ENCODE results near the gene NHLRC2.

Gene NHLRC2

DNA sequence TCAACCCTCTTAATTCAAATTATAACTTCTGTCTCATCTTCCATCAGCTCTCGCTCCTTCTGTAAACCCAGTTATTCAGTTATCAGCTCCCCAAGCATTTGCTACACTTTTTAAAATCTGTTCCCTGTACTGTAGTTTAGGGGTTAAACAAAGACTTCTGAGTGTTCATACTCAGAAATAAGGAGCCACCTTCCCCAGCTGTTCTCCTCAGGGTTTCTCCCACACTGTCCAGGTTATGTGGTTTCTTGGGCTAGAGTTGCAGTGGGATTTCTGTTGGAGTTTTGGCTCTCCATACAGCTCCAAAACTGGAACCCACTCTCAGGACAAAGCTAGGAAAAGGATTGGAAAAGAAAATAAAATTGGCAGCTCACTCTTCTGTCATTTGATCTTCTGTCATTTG is 20.8 kb downstream of the NHLRC2 start:
- peaks cover 5% of the 10 kb centered on the region; the same call in 1 of the 2 replicates for H3K9me3 ChIP-seq (ENCODE audit: low read length)
- no peaks in the 10 kb centered on the region for H4K20me1 ChIP-seq (ENCODE audit: insufficient read depth, low read length)
- H3K4me3 ChIP-seq (ENCODE audit: low read depth, low read length, poor library complexity, severe bottlenecking): no peak overlapping the region
- no peaks in the 10 kb centered on the region for H3K27me3 ChIP-seq (ENCODE audit: insufficient read depth, low read length)
- no peak overlapping the region for H2AFZ ChIP-seq (ENCODE audit: low read length)
- no peaks in the 10 kb centered on the region for H3F3A ChIP-seq (ENCODE audit: insufficient read depth, low read length)
- H3K4me1 ChIP-seq (ENCODE audit: insufficient read depth, low read length, severe bottlenecking): no peaks in the 10 kb centered on the region
- H3K9me2 ChIP-seq (ENCODE audit: low read depth, low read length): no peaks in the 10 kb centered on the region
- peaks cover 9% of the 10 kb centered on the region for H3K79me2 ChIP-seq (ENCODE audit: insufficient read depth, low read length)
- H3K4me2 ChIP-seq (ENCODE audit: low read length): no peak overlapping the region
- H3K27ac ChIP-seq (ENCODE audit: low read depth, low read length, poor library complexity, severe bottlenecking): no peak overlapping the region
- peaks cover 24% of the 10 kb centered on the region; the same call in 1 of the 2 replicates for H3K36me3 ChIP-seq (ENCODE audit: insufficient read depth, low read length)
- no peak for TF ChIP-seq EZH2 (IDR thresholded peaks at IDR 0.05; ENCODE audit: borderline replicate concordance, low read length)
- TF ChIP-seq, protein P1, sequence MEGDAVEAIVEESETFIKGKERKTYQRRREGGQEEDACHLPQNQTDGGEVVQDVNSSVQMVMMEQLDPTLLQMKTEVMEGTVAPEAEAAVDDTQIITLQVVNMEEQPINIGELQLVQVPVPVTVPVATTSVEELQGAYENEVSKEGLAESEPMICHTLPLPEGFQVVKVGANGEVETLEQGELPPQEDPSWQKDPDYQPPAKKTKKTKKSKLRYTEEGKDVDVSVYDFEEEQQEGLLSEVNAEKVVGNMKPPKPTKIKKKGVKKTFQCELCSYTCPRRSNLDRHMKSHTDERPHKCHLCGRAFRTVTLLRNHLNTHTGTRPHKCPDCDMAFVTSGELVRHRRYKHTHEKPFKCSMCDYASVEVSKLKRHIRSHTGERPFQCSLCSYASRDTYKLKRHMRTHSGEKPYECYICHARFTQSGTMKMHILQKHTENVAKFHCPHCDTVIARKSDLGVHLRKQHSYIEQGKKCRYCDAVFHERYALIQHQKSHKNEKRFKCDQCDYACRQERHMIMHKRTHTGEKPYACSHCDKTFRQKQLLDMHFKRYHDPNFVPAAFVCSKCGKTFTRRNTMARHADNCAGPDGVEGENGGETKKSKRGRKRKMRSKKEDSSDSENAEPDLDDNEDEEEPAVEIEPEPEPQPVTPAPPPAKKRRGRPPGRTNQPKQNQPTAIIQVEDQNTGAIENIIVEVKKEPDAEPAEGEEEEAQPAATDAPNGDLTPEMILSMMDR (IDR thresholded peaks at IDR 0.05; ENCODE audit: low read length): no peak
- H3K9ac ChIP-seq (ENCODE audit: low read length): no peak overlapping the region

GRCh38 chr10:113876461-113876860 is 22.0 kb downstream of the NHLRC2 start:
- H3K27me3 ChIP-seq (ENCODE audit: insufficient read depth, low read length): no peaks in the 10 kb centered on the region
- no peaks in the 10 kb centered on the region for H3K9me2 ChIP-seq (ENCODE audit: low read depth, low read length)
- peaks cover 4% of the 10 kb centered on the region for H3K79me2 ChIP-seq (ENCODE audit: insufficient read depth, low read length)
- peaks cover 5% of the 10 kb centered on the region; the same call in 1 of the 2 replicates for H3K9me3 ChIP-seq (ENCODE audit: low read length)
- no peak overlapping the region for H2AFZ ChIP-seq (ENCODE audit: low read length)
- no peaks in the 10 kb centered on the region for H3F3A ChIP-seq (ENCODE audit: insufficient read depth, low read length)
- no peak overlapping the region for H3K4me3 ChIP-seq (ENCODE audit: low read depth, low read length, poor library complexity, severe bottlenecking)
- TF ChIP-seq, protein P1 (IDR thresholded peaks at IDR 0.05; ENCODE audit: low read length): no peak
- TF ChIP-seq EZH2 (IDR thresholded peaks at IDR 0.05; ENCODE audit: borderline replicate concordance, low read length): no peak
- H3K9ac ChIP-seq (ENCODE audit: low read length): no peak overlapping the region
- peaks cover 17% of the 10 kb centered on the region for H3K36me3 ChIP-seq (ENCODE audit: insufficient read depth, low read length)
- no peak overlapping the region for H3K4me2 ChIP-seq (ENCODE audit: low read length)
- H3K27ac ChIP-seq (ENCODE audit: low read depth, low read length, poor library complexity, severe bottlenecking): no peak overlapping the region
- no peaks in the 10 kb centered on the region for H3K4me1 ChIP-seq (ENCODE audit: insufficient read depth, low read length, severe bottlenecking)
- no peaks in the 10 kb centered on the region for H4K20me1 ChIP-seq (ENCODE audit: insufficient read depth, low read length)

- Histone ChIP-seq H3K36me3 (ENCODE audit: insufficient read depth, low read length) (peaks cover 39% of the 10 kb centered on the region), H3K9me3 (ENCODE audit: low read length) (0 out of 2 replicates have a peak, but pooled peaks cover 3% of the 10 kb centered on the region), H3K79me2 (ENCODE audit: insufficient read depth, low read length) (peaks cover under 1% of the 10 kb centered on the region), H3K4me3 (ENCODE audit: low read depth, low read length, poor library complexity, severe bottlenecking) (no peak overlapping the region), H3K9me2 (ENCODE audit: low read depth, low read length) (no peaks in the 10 kb centered on the region), H4K20me1 (ENCODE audit: insufficient read depth, low read length) (no peaks in the 10 kb centered on the region), H3K4me2 (ENCODE audit: low read length) (no peak overlapping the region), H3F3A (ENCODE audit: insufficient read depth, low read length) (no peaks in the 10 kb centered on the region), H3K4me1 (ENCODE audit: insufficient read depth, low read length, severe bottlenecking) (no peaks in the 10 kb centered on the region), H3K9ac (ENCODE audit: low read length) (no peak overlapping the region), H3K27ac (ENCODE audit: low read depth, low read length, poor library complexity, severe bottlenecking) (no peak overlapping the region), H2AFZ (ENCODE audit: low read length) (no peak overlapping the region), H3K27me3 (ENCODE audit: insufficient read depth, low read length) (no peaks in the 10 kb centered on the region)
- no peak for TF ChIP-seq EZH2 (IDR thresholded peaks at IDR 0.05; ENCODE audit: borderline replicate concordance, low read length)
- TF ChIP-seq, protein P1 (IDR thresholded peaks at IDR 0.05; ENCODE audit: low read length): no peak
Measured at GRCh38 chr10:113879691-113880090, 25.2 kb downstream of the NHLRC2 start.
